Suprapubic skin (tissue), 4 donors: Measurements from ENCODE around the gene ANKRD24. TPM values are rescaled to one million over a fixed set of nuclear protein-coding genes. Genes with fewer than 3 reads are reported as not detected.
"Not testable (repeated sequence)": the region's sequence is repeated elsewhere in the genome, so short reads cannot be mapped to it uniquely, and the experiment has no call there.

Experiments used
- DNase-seq, 2 donors: peaks; one replicate each; pipeline ENCODE4 v3.0.0-alpha.2; 2019; ENCODE audit warnings: low spot score in 2 of 2
- H3K27ac ChIP-seq: fragments of 200-600 bp; sonication (generic); one replicate; pipeline ENCODE4 v1.5.1; 2019
- H3K27me3 ChIP-seq: fragments of 200-600 bp; sonication (generic); one replicate; pipeline ENCODE4 v1.5.1; 2019
- H3K36me3 ChIP-seq: fragments of 200-600 bp; sonication (generic); one replicate; pipeline ENCODE4 v1.5.1; 2019
- H3K4me1 ChIP-seq: fragments of 200-600 bp; sonication (generic); one replicate; pipeline ENCODE4 v1.5.1; 2019
- H3K4me3 ChIP-seq: fragments of 200-600 bp; sonication (generic); one replicate; pipeline ENCODE4 v1.5.1; 2019; ENCODE audit warnings: mild to moderate bottlenecking
- H3K9me3 ChIP-seq: fragments of 200-600 bp; sonication (generic); one replicate; pipeline ENCODE4 v1.5.1; 2019
- EP300 ChIP-seq: sonication (generic); formaldehyde crosslinking; IDR thresholded peaks from one replicate; pipeline ENCODE4 v1.6.1; 2017; ENCODE audit warnings: antibody characterized with exemption
- POLR2A ChIP-seq, 2 donors: fragments of 450-650 bp; IDR thresholded peaks; one replicate each; pipeline ENCODE4 v1.6.1; 2017; ENCODE audit warnings: antibody characterized with exemption in 2 of 2, mild to moderate bottlenecking in 2 of 2, moderate library complexity in 2 of 2
- POLR2AphosphoS5 ChIP-seq, 3 donors: sonication (generic); formaldehyde crosslinking; IDR thresholded peaks; one replicate each; pipeline ENCODE4 v1.6.1; 2017; ENCODE audit warnings: antibody characterized with exemption in 3 of 3
- WGBS: methylation state at CpG from one replicate; pipeline ENCODE4 v1.1.5; 2018; 5-methylcytosine and 5-hydroxymethylcytosine counted together
- total RNA-seq, 4 donors: library from RNA; depleted of rRNA; stranded (reverse); fragments of >200 nt; gene quantifications; one replicate each; pipeline ENCODE4 v1.1.0, GENCODE V29; 2016
- TF ChIP-seq, protein P1 (sequence below), 2 donors: fragments of 200-600 bp in 1 of 2; fragments of 450-650 bp in 1 of 2; sonication (generic) in 1 of 2; IDR thresholded peaks; one replicate each; pipeline ENCODE4 v1.5.1; 2016 to 2019; ENCODE audit warnings: antibody characterized with exemption in 2 of 2, mild to moderate bottlenecking in 1 of 2, moderate library complexity in 1 of 2

ANKRD24 gene
- under 1 TPM; 0.44 to 0.87 (median 0.54) TPM for total RNA-seq

DNA sequence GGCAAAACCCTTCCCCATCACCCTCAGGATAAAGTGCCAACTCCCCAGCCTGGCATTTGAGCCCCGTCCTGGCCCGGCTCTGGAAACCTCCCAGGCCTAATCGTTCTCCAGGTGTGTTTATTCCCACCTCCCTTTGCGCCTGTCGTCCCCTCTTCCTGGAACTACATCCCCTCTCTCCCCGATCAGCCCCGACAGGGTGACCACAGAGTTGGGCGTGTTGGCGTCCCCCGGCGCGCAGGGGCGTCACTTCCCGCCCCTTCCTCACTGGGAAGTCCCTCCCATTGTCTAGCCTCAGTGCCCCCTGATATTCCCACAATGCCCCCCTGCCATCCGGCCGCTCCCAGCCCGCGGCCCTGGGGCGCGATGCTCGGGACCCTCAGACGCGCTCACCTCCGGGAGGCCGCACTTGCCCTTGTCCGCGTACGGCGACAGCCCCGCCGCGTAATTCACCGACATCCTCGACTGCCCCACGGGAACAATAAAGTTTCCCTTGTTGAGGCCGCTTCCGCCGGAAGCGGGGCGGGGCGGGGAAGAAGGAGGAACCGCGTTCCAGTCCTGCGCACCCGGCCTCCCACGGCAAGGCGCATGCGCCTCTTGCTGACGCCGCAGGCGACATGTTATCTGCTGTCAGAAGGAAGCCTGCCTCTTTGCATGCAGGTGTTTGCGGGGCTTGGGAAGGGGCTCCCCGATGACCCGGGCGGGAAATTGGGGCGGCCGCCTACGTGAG is at the start of gene ANKRD24, which contains the start of gene SIRT6:
Gene ANKRD24, plus strand, starts transcription at position 606 of the 727 bp plus-strand sequence. CDS start 3,737 bp downstream, outside the sequence.
Gene SIRT6, minus strand, starts transcription at position 480 of the 727 bp plus-strand sequence. Its CDS starts 24 bp downstream, at position 456.
- no peaks in the 10 kb centered on the region for H3K27me3 ChIP-seq
- TF ChIP-seq EP300 (no peak), POLR2AphosphoS5 (IDR thresholded peaks at IDR 0.05) (peak in 2 of 3 donors; percentile 73 to 88), POLR2A (IDR thresholded peaks at IDR 0.05) (peak in 1 of 2 donors; percentile 18)
- TF ChIP-seq, protein P1, sequence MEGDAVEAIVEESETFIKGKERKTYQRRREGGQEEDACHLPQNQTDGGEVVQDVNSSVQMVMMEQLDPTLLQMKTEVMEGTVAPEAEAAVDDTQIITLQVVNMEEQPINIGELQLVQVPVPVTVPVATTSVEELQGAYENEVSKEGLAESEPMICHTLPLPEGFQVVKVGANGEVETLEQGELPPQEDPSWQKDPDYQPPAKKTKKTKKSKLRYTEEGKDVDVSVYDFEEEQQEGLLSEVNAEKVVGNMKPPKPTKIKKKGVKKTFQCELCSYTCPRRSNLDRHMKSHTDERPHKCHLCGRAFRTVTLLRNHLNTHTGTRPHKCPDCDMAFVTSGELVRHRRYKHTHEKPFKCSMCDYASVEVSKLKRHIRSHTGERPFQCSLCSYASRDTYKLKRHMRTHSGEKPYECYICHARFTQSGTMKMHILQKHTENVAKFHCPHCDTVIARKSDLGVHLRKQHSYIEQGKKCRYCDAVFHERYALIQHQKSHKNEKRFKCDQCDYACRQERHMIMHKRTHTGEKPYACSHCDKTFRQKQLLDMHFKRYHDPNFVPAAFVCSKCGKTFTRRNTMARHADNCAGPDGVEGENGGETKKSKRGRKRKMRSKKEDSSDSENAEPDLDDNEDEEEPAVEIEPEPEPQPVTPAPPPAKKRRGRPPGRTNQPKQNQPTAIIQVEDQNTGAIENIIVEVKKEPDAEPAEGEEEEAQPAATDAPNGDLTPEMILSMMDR (IDR thresholded peaks at IDR 0.05): no peak

DNA sequence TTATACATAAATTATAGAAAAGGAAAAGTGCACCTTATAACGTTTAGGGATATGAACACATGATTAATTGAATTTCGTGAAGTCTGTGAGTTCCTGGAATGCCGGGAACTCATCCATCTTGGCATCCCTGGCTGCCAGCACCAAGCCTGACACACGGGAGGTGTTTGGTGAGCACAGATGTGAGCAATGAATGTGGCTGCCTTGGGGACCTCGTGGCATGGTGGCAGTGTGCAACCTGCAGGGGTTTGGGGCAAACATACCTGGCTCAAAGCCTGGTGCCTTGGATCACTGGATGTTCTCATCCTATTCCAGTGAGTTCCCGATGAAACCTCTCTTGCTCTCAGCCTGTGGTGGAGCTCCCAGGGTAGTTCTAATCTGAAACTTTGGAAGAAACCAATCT is 48.1 kb upstream of the ANKRD24 start:
- Histone ChIP-seq H3K9me3 (no peaks in the 10 kb centered on the region), H3K27me3 (no peaks in the 10 kb centered on the region), H3K27ac (no peak overlapping the region), H3K4me3 (no peak overlapping the region), H3K36me3 (no peaks in the 10 kb centered on the region), H3K4me1 (peaks cover 6% of the 10 kb centered on the region)
- 22% methylated on average over 6 of the region's 6 CpGs for WGBS
- no peak for DNase-seq
- TF ChIP-seq POLR2AphosphoS5 (IDR thresholded peaks at IDR 0.05) (no peak), EP300 (no peak), POLR2A (IDR thresholded peaks at IDR 0.05) (no peak)
- TF ChIP-seq, protein P1 (IDR thresholded peaks at IDR 0.05): no peak

More for the DNA sequence above, at the start of gene ANKRD24, which contains the start of gene SIRT6:
- no peaks in the 10 kb centered on the region for H3K9me3 ChIP-seq
- peak within 1 kb of the TSS; percentile 62 for H3K27ac ChIP-seq
- DNase-seq: peak; percentile 96 to 97
- peak within 1 kb of the TSS; percentile 74 for H3K4me3 ChIP-seq
- H3K36me3 ChIP-seq: peaks cover 25% of the 10 kb centered on the region
- whole genome bisulfite sequencing: under 1% methylated on average over 32 of the region's 58 CpGs
- H3K4me1 ChIP-seq: peaks cover 25% of the 10 kb centered on the region

DNA sequence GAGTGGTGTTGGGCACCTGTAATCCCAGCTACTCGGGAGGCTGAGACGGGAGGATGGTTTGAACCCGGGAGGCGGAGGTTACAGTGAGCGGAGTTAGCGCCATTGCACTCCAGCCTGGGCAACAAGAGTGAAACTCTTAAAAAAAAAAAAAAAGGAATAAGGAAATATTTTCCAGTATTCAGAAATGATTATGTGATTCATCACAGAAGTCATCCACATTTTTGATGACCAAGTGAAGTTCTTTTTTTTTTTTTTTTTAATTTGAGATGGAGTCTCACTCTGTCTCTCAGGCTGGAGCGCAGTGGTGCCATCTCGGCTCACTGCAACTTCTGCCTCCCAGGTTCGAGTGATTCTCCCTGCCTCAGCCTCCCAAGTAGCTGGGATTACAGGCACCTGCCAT is 47.1 kb upstream of the ANKRD24 start:
- H3K27ac ChIP-seq, H3K9me3 ChIP-seq, H3K27me3 ChIP-seq, DNase-seq, H3K4me3 ChIP-seq, H3K36me3 ChIP-seq: not testable (repeated sequence)
- peaks cover 13% of the 10 kb centered on the region for H3K4me1 ChIP-seq
- WGBS: 87% methylated on average over 9 of the region's 9 CpGs

DNA sequence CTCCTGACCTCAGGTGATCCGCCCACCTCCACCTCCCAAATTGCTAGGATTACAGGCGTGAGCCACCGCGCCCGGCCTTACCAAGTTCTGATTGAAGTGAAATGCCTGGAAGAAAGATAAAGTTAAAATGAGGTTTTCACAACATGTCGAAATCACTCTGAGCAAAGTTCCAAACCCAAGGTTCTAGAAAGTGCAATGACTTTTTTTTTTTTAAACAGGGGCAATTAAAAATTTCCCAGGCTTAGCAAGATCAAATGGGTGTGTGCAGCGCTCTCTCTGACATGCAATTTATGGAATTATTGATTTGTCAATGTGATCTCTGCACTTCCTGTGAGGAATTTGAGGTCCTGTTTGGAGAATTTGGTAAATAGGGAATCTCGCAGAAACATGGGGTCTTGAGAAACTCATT is 45.8 kb upstream of the ANKRD24 start:
- no peak for DNase-seq
- WGBS: 86% methylated on average over 8 of the region's 8 CpGs
- peaks cover 14% of the 10 kb centered on the region for H3K4me1 ChIP-seq

DNA sequence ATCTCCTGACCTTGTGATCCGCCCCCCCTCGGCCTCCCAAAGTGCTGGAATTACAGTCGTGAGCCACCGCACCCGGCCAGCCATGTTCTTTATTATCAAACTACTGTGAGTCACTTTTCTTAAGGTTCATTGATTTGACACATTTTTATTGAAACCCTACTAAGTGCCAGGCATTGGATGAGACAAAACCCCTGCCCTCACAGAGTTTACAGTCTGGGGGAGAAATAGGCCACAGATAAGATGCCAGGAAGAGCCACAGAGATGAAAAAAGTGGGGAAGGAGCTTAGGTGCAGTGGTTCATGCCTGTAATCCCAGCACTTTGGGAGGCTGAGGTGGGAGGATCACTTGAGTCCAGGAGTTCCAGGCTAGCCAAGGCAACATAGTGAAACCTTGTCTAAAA is 44.0 kb upstream of the ANKRD24 start:
- no peak for TF ChIP-seq EP300
- TF ChIP-seq, protein P1 (IDR thresholded peaks at IDR 0.05): no peak
- no peak for TF ChIP-seq POLR2A (IDR thresholded peaks at IDR 0.05)
- TF ChIP-seq POLR2AphosphoS5 (IDR thresholded peaks at IDR 0.05): no peak
- H3K9me3 ChIP-seq: no peaks in the 10 kb centered on the region
- H3K27ac ChIP-seq: no peak overlapping the region
- H3K27me3 ChIP-seq: no peaks in the 10 kb centered on the region
- WGBS: 84% methylated on average over 5 of the region's 5 CpGs
- no peaks in the 10 kb centered on the region for H3K36me3 ChIP-seq
- DNase-seq: no peak
- H3K4me3 ChIP-seq: no peak overlapping the region
- peaks cover 9% of the 10 kb centered on the region for H3K4me1 ChIP-seq

More for the DNA sequence above, 45.8 kb upstream of the ANKRD24 start:
- TF ChIP-seq POLR2A (IDR thresholded peaks at IDR 0.05) (no peak), POLR2AphosphoS5 (IDR thresholded peaks at IDR 0.05) (no peak), EP300 (no peak)
- TF ChIP-seq, protein P1 (IDR thresholded peaks at IDR 0.05): no peak
- Histone ChIP-seq H3K27ac (no peak overlapping the region), H3K36me3 (no peaks in the 10 kb centered on the region), H3K27me3 (no peaks in the 10 kb centered on the region), H3K9me3 (no peaks in the 10 kb centered on the region), H3K4me3 (no peak overlapping the region)
